Measurements from ENCODE around the gene TMEM221. TPM values are rescaled to one million over a fixed set of nuclear protein-coding genes. Genes with fewer than 3 reads are reported as not detected.
A peak's percentile ranks its signal among the peaks of the same experiment; 100 is the strongest.
"Not testable (repeated sequence)": the region's sequence is repeated elsewhere in the genome, so short reads cannot be mapped to it uniquely, and the experiment has no call there.

TMEM221 gene
- total and polyA plus RNA-seq, 5 experiments from 2014 or later = 0.13 TPM; not detected in 4

- ATAC-seq (no peak), DNase-seq (no peak)
- H3K9me3 Mint-ChIP-seq = no peaks in the 10 kb centered on the region
- H3K27ac Mint-ChIP-seq = peak overlapping the region in 1 of 10 donors; percentile 15
- H3K4me1 Mint-ChIP-seq = peaks cover 30 to 65% (median 55%) of the 10 kb centered on the region in 4 donors
- H3K27me3 Mint-ChIP-seq = no peaks in the 10 kb centered on the region
- POLR2A ChIA-PET = interaction anchor here (3.9 kb wide), 1 partner anchor 25 kb away, joined by 23 read pairs; the partner anchor contains the start of gene PGLS
- H3K36me3 Mint-ChIP-seq = no peaks in the 10 kb centered on the region
- H3K4me3 Mint-ChIP-seq = no peak overlapping the region
Observed at GRCh38 chr19:17486545-17487240, 38.2 kb upstream of the TMEM221 start.

GRCh38 chr19:17484520-17485185 is 36.2 kb upstream of the TMEM221 start:
- DNase-seq (no peak), ATAC-seq (no peak)
- Mint-ChIP-seq H3K27me3 (no peaks in the 10 kb centered on the region), H3K4me3 (no peak overlapping the region), H3K9me3 (no peaks in the 10 kb centered on the region), H3K4me1 (peaks cover 25 to 48% (median 36%) of the 10 kb centered on the region in 4 donors), H3K27ac (peak overlapping the region; percentile 7 to 81 (median 63)), H3K36me3 (no peaks in the 10 kb centered on the region)
- POLR2A ChIA-PET = interaction anchor here (0.6 kb wide), 1 partner anchor 375 kb away, joined by 3 read pairs; no protein-coding TSS in a partner anchor

- H3K4me3 Mint-ChIP-seq = no peak overlapping the region
- no peak for ATAC-seq
- H3K27me3 Mint-ChIP-seq = no peaks in the 10 kb centered on the region
- peaks cover 17 to 41% (median 26%) of the 10 kb centered on the region in 4 donors for H3K4me1 Mint-ChIP-seq
- POLR2A ChIA-PET = interaction anchor here (0.9 kb wide), 1 partner anchor 10 kb away, joined by 3 read pairs; no protein-coding TSS in a partner anchor
- no peaks in the 10 kb centered on the region for H3K9me3 Mint-ChIP-seq
- H3K27ac Mint-ChIP-seq = peak overlapping the region in 5 of 10 donors; percentile 15 to 85 (median 65)
- H3K36me3 Mint-ChIP-seq = no peaks in the 10 kb centered on the region
- DNase-seq = no peak
Observed at GRCh38 chr19:17483605-17484002, 35.1 kb upstream of the TMEM221 start.

- Mint-ChIP-seq H3K36me3 (no peaks in the 10 kb centered on the region), H3K27ac (peak overlapping the region in 9 of 10 donors; percentile 18 to 93 (median 42)), H3K4me3 (no peak overlapping the region), H3K27me3 (no peaks in the 10 kb centered on the region), H3K9me3 (no peaks in the 10 kb centered on the region), H3K4me1 (peaks cover 12 to 35% (median 21%) of the 10 kb centered on the region in 4 donors)
- POLR2A ChIA-PET = interaction anchor here (0.9 kb wide), 1 partner anchor 9 kb away, joined by 3 read pairs; no protein-coding TSS in a partner anchor
- DNase-seq = no peak
- ATAC-seq = no peak
Observed at GRCh38 chr19:17482877-17483604, 34.6 kb upstream of the TMEM221 start.

GRCh38 chr19:17481986-17482385 is 33.5 kb upstream of the TMEM221 start:
- Mint-ChIP-seq H3K36me3 (no peaks in the 10 kb centered on the region), H3K4me1 (peaks cover 4 to 25% (median 17%) of the 10 kb centered on the region in 4 donors), H3K27me3 (no peaks in the 10 kb centered on the region), H3K27ac (no peak overlapping the region), H3K4me3 (no peak overlapping the region), H3K9me3 (no peaks in the 10 kb centered on the region)
- ATAC-seq (no peak), DNase-seq (no peak)
- POLR2A ChIA-PET = interaction anchor here (0.7 kb wide), 1 partner anchor 153 kb away, joined by 5 read pairs; no protein-coding TSS in a partner anchor

GRCh38 chr19:17479325-17479791 is 30.9 kb upstream of the TMEM221 start:
- no peak overlapping the region for H3K4me3 Mint-ChIP-seq
- H3K9me3 Mint-ChIP-seq = no peaks in the 10 kb centered on the region
- H3K36me3 Mint-ChIP-seq = no peaks in the 10 kb centered on the region
- no peak for ATAC-seq
- no peak overlapping the region for H3K27ac Mint-ChIP-seq
- no peak for DNase-seq
- no peaks in the 10 kb centered on the region for H3K27me3 Mint-ChIP-seq
- peaks cover 3 to 23% (median 12%) of the 10 kb centered on the region in 4 donors for H3K4me1 Mint-ChIP-seq
- POLR2A ChIA-PET = interaction anchor here (1.3 kb wide), 1 partner anchor 9 kb away, joined by 8 read pairs; the partner anchor contains the start of gene SLC27A1

GRCh38 chr19:17475541-17476115 is 27.2 kb upstream of the TMEM221 start:
- ATAC-seq (no peak), DNase-seq (no peak)
- no peak overlapping the region for H3K4me3 Mint-ChIP-seq
- POLR2A ChIA-PET = interaction anchor here (0.7 kb wide), 1 partner anchor 1096 kb away, joined by 4 read pairs; no protein-coding TSS in a partner anchor
- no peaks in the 10 kb centered on the region for H3K9me3 Mint-ChIP-seq
- peak overlapping the region in 2 of 10 donors; percentile 47 to 70 for H3K27ac Mint-ChIP-seq
- no peaks in the 10 kb centered on the region for H3K36me3 Mint-ChIP-seq
- H3K4me1 Mint-ChIP-seq = peaks cover 8 to 28% (median 18%) of the 10 kb centered on the region in 4 donors
- no peaks in the 10 kb centered on the region for H3K27me3 Mint-ChIP-seq

GRCh38 chr19:17475011-17475540 is 26.6 kb upstream of the TMEM221 start:
- ATAC-seq, H3K27me3 Mint-ChIP-seq, H3K4me3 Mint-ChIP-seq, POLR2A ChIA-PET, DNase-seq, H3K9me3 Mint-ChIP-seq, H3K36me3 Mint-ChIP-seq: not testable (repeated sequence)
- H3K4me1 Mint-ChIP-seq = peaks cover 8 to 28% (median 19%) of the 10 kb centered on the region in 4 donors
- peak overlapping the region in 1 of 10 donors; percentile 35 for H3K27ac Mint-ChIP-seq

GRCh38 chr19:17473041-17473440 is 24.6 kb upstream of the TMEM221 start:
- Mint-ChIP-seq H3K4me3 (peak overlapping the region in 7 of 10 donors; percentile 8 to 58 (median 30)), H3K27me3 (no peaks in the 10 kb centered on the region)
- POLR2A ChIA-PET = interaction anchor here (0.9 kb wide), 1 partner anchor 10 kb away, joined by 3 read pairs; no protein-coding TSS in a partner anchor

GRCh38 chr19:17471410-17472125 is 23.1 kb upstream of the TMEM221 start:
- ATAC-seq (no peak), DNase-seq (no peak)
- Mint-ChIP-seq H3K27ac (peak overlapping the region in 7 of 10 donors; percentile 20 to 89 (median 73)), H3K9me3 (no peaks in the 10 kb centered on the region), H3K4me3 (peak overlapping the region; percentile 85 to 100 (median 96)), H3K4me1 (peaks cover 16 to 49% (median 34%) of the 10 kb centered on the region in 4 donors), H3K36me3 (no peaks in the 10 kb centered on the region), H3K27me3 (no peaks in the 10 kb centered on the region)
- POLR2A ChIA-PET = interaction anchor here (0.5 to 2.1 kb wide), 8 partner anchors 9 to 1159 kb away, joined by 3 to 10 read pairs (median 4); partner anchors contain the start of genes CCDC124 and PGLS

More at GRCh38 chr19:17473041-17473440, 24.6 kb upstream of the TMEM221 start:
- H3K9me3 Mint-ChIP-seq = no peaks in the 10 kb centered on the region
- ATAC-seq = no peak
- peak overlapping the region in 4 of 10 donors; percentile 21 to 81 (median 36) for H3K27ac Mint-ChIP-seq
- no peak for DNase-seq
- no peaks in the 10 kb centered on the region for H3K36me3 Mint-ChIP-seq
- peaks cover 16 to 41% (median 30%) of the 10 kb centered on the region in 4 donors for H3K4me1 Mint-ChIP-seq

Data from naive thymus-derived CD8-positive, alpha-beta T cell (primary cell).